Activated T-helper 17 cell treated with anti-CD3 and anti-CD28 coated beads, Interleukin-2, amount 50 U/mL, for 72 hours (primary cell): ENCODE data around the gene SMAD1. TPM values are rescaled to one million over a fixed set of nuclear protein-coding genes. Genes with fewer than 3 reads are reported as not detected.
"Not testable (repeated sequence)": the region's sequence is repeated elsewhere in the genome, so short reads cannot be mapped to it uniquely, and the experiment has no call there.

Experiments used
- ATAC-seq: fragments of 150-1000 bp; cut with Tn5 transposase; replicated peaks from 2 replicates; pipeline ENCODE4 v1.10.0; 2021; ENCODE audit warnings: mild to moderate bottlenecking, moderate library complexity
- H3K27ac Mint-ChIP-seq: one replicate; pipeline ENCODE4 v1.8.0; 2022; ENCODE audit warnings: mixed read lengths
- H3K27me3 Mint-ChIP-seq: one replicate; pipeline ENCODE4 v1.8.0; 2022; ENCODE audit warnings: mixed read lengths
- H3K36me3 Mint-ChIP-seq: one replicate; pipeline ENCODE4 v1.8.0; 2022; ENCODE audit warnings: low read depth, mild to moderate bottlenecking, mixed read lengths
- H3K4me1 Mint-ChIP-seq: one replicate; pipeline ENCODE4 v1.8.0; 2022; ENCODE audit warnings: mixed read lengths
- H3K4me3 Mint-ChIP-seq: one replicate; pipeline ENCODE4 v1.8.0; 2022; ENCODE audit warnings: mild to moderate bottlenecking, mixed read lengths
- H3K9me3 Mint-ChIP-seq: one replicate; pipeline ENCODE4 v1.8.0; 2022; ENCODE audit warnings: mixed read lengths
- total RNA-seq, 2 donors: library from RNA; stranded (reverse); gene quantifications; one replicate each; pipeline ENCODE4 v1.2.3, GENCODE V29; 2022

SMAD1 gene
- total RNA-seq, 2 donors from 2014 or later, result 2.5 to 12.4 TPM

DNA sequence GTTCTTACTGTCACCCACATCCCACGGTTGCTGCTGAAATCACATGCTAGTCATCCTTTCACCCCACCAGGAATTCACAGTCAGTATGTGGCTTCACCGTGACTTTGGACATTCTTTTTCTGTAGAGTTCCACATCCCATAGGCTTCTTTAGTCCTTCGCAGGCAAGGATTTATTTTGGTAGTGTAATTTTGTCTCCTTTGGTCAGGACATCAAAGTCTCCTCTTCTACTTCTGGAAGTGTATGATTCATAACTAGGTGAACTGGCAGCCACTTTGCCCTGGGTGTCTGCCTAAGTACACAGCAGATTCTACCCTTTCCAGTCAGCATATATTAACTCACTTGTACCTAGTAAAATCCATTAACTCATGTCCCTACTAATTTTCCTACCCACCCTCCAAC is 99.3 kb downstream of the SMAD1 start:
- H3K4me1 Mint-ChIP-seq, result no peaks in the 10 kb centered on the region
- no peak overlapping the region for H3K4me3 Mint-ChIP-seq
- no peak overlapping the region for H3K27ac Mint-ChIP-seq
- H3K27me3 Mint-ChIP-seq, result peaks cover 7% of the 10 kb centered on the region
- H3K9me3 Mint-ChIP-seq, result no peaks in the 10 kb centered on the region
- H3K36me3 Mint-ChIP-seq, result no peaks in the 10 kb centered on the region
- no peak for ATAC-seq

DNA sequence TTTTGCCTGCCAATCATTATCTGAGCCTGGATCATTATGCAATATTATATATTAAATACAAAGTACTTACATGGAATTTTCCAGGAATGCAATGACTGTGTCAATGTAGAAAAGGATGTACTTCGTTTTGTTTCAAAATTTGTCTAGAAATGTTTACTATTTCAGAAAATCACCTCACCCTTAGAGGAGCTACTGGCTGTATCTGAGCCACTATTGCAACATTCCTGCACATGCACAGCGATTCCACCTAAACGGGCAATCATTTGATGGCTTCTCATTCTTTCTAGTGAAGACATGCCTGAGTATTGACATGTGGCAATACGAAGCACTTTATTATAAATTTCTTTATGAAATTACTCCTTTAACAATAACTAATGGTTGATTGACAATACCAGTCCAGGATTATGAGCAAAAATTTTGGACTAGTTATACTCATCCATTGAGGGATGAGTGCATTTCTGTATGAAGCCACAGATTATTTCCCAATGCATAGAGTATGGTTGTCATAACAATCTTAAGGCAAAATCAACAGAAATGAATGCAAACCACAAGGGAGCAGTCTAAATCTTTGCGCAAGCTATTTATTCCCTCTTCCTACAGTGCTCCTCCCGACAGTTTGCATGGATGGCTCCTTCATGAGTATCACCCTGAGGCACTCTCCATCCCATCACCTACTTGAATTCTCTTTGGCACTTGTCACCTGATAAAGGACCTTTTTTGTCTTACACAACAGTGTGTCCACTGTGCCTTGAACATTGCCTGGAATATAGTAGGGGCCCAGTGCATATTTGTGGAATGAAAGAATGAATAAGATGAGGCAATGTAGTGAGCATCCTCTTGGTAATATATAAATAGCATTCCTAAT is 101.8 kb downstream of the SMAD1 start:
- Mint-ChIP-seq H3K36me3 (no peaks in the 10 kb centered on the region), H3K4me1 (no peaks in the 10 kb centered on the region), H3K27me3 (peaks cover 10% of the 10 kb centered on the region), H3K4me3 (no peak overlapping the region), H3K27ac (no peak overlapping the region), H3K9me3 (no peaks in the 10 kb centered on the region)
- no peak for ATAC-seq

- Mint-ChIP-seq H3K9me3 (peaks cover 4% of the 10 kb centered on the region), H3K27me3 (peaks cover 13% of the 10 kb centered on the region), H3K4me1 (no peaks in the 10 kb centered on the region), H3K4me3 (no peak overlapping the region), H3K27ac (no peak overlapping the region), H3K36me3 (no peaks in the 10 kb centered on the region)
- ATAC-seq, result no peak
Measured at GRCh38 chr4:145587088-145587754, 105.6 kb downstream of the SMAD1 start.

DNA sequence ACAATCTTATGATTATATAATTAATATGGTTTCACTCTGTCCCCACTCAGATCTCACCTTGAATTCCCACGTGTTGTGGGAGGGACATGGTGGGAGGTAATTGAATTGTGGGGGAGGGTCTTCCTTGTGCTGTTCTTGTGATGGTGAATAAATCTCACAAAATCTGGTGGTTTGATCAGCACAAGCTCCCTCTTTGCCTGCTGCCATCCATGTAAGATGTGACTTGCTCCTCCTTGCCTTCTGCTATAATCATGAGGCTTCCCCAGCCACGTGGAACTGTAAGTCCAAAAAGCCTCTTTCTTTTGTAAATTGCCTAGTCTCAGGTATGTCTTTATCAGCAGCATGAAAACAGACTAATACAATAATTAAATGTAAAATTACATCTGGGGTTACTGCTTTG is 107.7 kb downstream of the SMAD1 start:
- H3K9me3 Mint-ChIP-seq, H3K4me3 Mint-ChIP-seq, ATAC-seq, H3K36me3 Mint-ChIP-seq, H3K4me1 Mint-ChIP-seq, H3K27ac Mint-ChIP-seq: not testable (repeated sequence)
- H3K27me3 Mint-ChIP-seq, result peaks cover 14% of the 10 kb centered on the region

DNA sequence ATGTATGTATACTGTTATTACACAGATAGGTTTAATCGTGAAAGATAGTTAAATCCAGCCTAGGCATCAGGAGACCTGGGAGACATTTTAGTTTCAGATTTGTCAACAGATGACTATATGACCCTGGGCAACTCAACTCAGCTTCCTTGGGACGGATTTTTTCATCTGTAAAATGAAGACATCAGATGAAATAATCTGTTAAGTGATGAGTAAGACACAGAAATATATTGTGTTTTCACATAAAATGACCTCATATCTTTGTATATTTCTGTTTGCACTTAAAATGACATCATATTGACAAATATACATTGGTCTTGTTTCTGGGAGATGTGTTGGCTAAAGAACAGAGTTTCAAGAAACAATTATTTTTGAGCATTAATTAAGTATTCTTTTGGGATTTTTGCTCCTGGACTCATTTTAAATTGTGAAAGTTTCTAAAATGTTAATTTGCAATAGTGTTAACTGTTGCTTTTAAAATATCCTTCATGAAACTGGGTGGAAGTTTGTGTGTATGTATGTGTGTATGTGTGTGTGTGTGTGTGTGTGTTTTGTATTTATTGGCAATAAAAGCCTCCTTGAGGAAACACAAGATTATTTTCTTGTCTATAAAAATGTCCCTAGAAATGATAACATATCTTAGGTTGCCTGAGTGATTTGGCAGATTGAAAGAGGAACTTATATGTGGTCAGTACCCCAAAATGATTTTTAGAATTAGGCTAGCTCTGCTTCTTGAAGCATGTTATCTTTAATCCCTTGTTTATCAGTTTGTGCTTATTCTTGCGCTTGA is 108.5 kb downstream of the SMAD1 start:
- H3K9me3 Mint-ChIP-seq, result peaks cover 4% of the 10 kb centered on the region
- no peak for ATAC-seq
- H3K4me1 Mint-ChIP-seq, result no peaks in the 10 kb centered on the region
- H3K36me3 Mint-ChIP-seq, result no peaks in the 10 kb centered on the region
- H3K27ac Mint-ChIP-seq, result no peak overlapping the region
- no peak overlapping the region for H3K4me3 Mint-ChIP-seq
- H3K27me3 Mint-ChIP-seq, result peaks cover 19% of the 10 kb centered on the region

GRCh38 chr4:145602129-145602760 is 120.6 kb downstream of the SMAD1 start:
- Mint-ChIP-seq H3K36me3 (no peaks in the 10 kb centered on the region), H3K4me3 (no peak overlapping the region), H3K27ac (no peak overlapping the region), H3K9me3 (no peaks in the 10 kb centered on the region), H3K4me1 (no peaks in the 10 kb centered on the region), H3K27me3 (peaks cover 25% of the 10 kb centered on the region)
- no peak for ATAC-seq

- no peaks in the 10 kb centered on the region for H3K36me3 Mint-ChIP-seq
- H3K27me3 Mint-ChIP-seq, result peaks cover 22% of the 10 kb centered on the region
- H3K4me1 Mint-ChIP-seq, result no peaks in the 10 kb centered on the region
- no peak overlapping the region for H3K4me3 Mint-ChIP-seq
- ATAC-seq, result no peak
- no peak overlapping the region for H3K27ac Mint-ChIP-seq
- H3K9me3 Mint-ChIP-seq, result no peaks in the 10 kb centered on the region
Measured at GRCh38 chr4:145605941-145606340, 124.3 kb downstream of the SMAD1 start.

Other genes with a start within 250 kb of the SMAD1 start
- 10 to 100 TPM; 18.8 to 19.9 TPM for gene MMAA, start 137.5 kb downstream of the SMAD1 start, total RNA-seq
- not detected for gene C4orf51, start 198.3 kb downstream of the SMAD1 start, total RNA-seq